HL-60 (cell line): Measurements from ENCODE around the gene FKBP7.

Source experiments
- CTCF ChIP-seq: IDR thresholded peaks from one replicate; pipeline ENCODE4 v1.5.1; 2011; ENCODE audit warnings: low read length, control low read depth, inconsistent platforms; ENCODE audit not compliant: insufficient read depth
- POLR2AphosphoS5 ChIP-seq: IDR thresholded peaks from 2 replicates; pipeline ENCODE4 v1.6.1; 2012; ENCODE audit warnings: low read depth
- REST ChIP-seq: IDR thresholded peaks from 2 replicates; pipeline ENCODE4 v1.6.1; 2012; ENCODE audit warnings: low read depth; ENCODE audit not compliant: insufficient replicate concordance
- SPI1 ChIP-seq: IDR thresholded peaks from 2 replicates; pipeline ENCODE4 v1.6.1; 2012; ENCODE audit warnings: low read depth, mild to moderate bottlenecking, borderline replicate concordance

- TF ChIP-seq CTCF (no peak), REST (no peak), POLR2AphosphoS5 (no peak), SPI1 (no peak)
Measured at GRCh38 chr2:178436662-178437061, 41.7 kb downstream of the FKBP7 start.
